ENCODE measurements around the gene UBIAD1.

DNA sequence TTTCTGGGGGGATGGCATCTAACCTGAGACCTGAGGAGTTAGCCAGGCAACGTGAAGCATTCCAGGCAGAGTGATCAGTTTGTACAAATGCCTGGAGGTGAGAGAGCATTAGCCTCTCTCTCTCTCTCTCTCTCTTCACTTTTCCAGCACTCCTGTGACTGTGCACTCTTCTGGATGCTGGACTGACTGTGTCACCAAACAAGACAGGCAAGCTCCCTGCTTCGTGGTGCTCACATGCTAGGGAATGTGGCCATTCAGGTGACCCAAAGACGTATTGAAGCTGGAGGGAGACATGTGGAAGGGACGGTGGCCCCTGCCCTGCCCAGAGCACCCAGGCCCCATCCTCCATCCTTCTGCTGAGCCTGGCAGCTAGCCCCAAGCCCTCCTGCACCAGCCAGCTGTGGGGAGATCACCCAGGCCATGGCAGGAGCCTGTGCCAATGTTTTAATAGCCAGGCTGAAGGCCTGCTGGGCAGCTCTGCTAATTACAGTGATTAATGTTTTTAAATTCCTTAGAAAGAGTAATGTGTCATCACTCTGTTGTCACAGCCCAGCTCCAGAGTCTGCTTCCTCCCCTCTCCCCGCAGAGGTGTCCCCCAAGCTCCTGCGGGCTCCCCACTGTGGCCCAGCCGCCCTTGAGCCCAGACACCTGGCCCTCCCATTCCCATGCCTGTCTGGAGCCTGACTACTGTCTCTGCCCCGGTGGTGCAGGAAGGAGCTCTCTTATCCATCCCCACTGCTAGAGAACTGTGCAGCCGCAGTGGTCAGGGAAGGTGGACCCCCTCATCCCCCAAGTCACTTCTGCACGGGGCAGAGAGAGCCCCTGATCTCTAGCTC is 48.9 kb downstream of the UBIAD1 start:
- TF ChIP-seq, protein P1, sequence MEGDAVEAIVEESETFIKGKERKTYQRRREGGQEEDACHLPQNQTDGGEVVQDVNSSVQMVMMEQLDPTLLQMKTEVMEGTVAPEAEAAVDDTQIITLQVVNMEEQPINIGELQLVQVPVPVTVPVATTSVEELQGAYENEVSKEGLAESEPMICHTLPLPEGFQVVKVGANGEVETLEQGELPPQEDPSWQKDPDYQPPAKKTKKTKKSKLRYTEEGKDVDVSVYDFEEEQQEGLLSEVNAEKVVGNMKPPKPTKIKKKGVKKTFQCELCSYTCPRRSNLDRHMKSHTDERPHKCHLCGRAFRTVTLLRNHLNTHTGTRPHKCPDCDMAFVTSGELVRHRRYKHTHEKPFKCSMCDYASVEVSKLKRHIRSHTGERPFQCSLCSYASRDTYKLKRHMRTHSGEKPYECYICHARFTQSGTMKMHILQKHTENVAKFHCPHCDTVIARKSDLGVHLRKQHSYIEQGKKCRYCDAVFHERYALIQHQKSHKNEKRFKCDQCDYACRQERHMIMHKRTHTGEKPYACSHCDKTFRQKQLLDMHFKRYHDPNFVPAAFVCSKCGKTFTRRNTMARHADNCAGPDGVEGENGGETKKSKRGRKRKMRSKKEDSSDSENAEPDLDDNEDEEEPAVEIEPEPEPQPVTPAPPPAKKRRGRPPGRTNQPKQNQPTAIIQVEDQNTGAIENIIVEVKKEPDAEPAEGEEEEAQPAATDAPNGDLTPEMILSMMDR (IDR thresholded peaks at IDR 0.05; ENCODE audit: insufficient read depth, low read depth, low read length) = no peak
- no peak for TF ChIP-seq EZH2 (IDR thresholded peaks at IDR 0.05; ENCODE audit: insufficient read depth, low read length)
